ENCODE results near the gene CNTNAP2. TPM values are rescaled to one million over a fixed set of nuclear protein-coding genes. Genes with fewer than 3 reads are reported as not detected.

The CNTNAP2 gene
- total RNA-seq, 1 donor from 2014 or later: 9.2 TPM

DNA sequence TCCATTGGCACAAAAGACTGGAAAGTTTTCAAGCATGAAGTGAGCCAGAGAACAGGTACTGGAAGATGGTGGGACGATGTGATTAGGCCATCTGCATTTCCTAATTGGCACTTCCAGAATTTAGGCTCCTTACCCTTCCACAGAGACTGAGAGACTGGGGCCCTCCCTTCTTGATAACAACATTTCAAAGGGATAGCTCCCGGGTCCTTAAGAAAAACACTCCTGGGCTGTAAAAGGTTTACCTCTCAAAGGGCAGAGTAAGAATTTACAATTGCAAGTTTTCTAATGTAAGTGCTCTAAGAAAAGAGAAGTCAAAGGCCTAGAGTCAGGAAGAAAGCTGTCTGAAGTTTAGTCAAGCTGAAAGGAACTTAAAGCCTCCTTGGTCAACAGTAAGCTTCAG lies 1914.4 kb downstream of the CNTNAP2 start:
- TF ChIP-seq, protein P1, sequence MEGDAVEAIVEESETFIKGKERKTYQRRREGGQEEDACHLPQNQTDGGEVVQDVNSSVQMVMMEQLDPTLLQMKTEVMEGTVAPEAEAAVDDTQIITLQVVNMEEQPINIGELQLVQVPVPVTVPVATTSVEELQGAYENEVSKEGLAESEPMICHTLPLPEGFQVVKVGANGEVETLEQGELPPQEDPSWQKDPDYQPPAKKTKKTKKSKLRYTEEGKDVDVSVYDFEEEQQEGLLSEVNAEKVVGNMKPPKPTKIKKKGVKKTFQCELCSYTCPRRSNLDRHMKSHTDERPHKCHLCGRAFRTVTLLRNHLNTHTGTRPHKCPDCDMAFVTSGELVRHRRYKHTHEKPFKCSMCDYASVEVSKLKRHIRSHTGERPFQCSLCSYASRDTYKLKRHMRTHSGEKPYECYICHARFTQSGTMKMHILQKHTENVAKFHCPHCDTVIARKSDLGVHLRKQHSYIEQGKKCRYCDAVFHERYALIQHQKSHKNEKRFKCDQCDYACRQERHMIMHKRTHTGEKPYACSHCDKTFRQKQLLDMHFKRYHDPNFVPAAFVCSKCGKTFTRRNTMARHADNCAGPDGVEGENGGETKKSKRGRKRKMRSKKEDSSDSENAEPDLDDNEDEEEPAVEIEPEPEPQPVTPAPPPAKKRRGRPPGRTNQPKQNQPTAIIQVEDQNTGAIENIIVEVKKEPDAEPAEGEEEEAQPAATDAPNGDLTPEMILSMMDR (conservative IDR thresholded peaks at IDR 0.05; ENCODE audit: low read depth, low read length): no peak
- no peak overlapping the region for H3K4me3 ChIP-seq (ENCODE audit: low read depth, low read length)
- DNase-seq (ENCODE audit: low read depth): no peak

DNA sequence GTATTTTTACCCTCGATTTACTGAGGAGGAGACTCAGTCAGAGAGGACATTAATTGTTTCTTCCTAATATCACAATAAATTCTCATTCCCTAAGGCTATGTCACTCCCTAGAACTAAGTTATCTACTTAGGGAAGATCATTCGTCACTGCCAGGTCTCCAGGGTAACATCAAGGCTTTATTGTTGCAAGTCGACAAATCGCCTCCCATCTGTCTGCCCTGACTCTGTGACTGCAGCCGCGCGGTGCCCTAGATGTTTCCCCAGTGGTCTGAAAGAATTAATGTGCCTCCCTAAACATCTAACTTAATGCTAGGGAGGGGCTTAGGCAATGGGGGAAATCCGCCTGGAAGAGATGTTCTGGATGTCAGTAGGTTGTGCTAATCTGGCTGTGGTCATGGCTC lies 1915.2 kb downstream of the CNTNAP2 start:
- no peak overlapping the region for H3K4me3 ChIP-seq (ENCODE audit: low read depth, low read length)
- no peak for DNase-seq (ENCODE audit: low read depth)
- TF ChIP-seq, protein P1 (conservative IDR thresholded peaks at IDR 0.05; ENCODE audit: low read depth, low read length): no peak

DNA sequence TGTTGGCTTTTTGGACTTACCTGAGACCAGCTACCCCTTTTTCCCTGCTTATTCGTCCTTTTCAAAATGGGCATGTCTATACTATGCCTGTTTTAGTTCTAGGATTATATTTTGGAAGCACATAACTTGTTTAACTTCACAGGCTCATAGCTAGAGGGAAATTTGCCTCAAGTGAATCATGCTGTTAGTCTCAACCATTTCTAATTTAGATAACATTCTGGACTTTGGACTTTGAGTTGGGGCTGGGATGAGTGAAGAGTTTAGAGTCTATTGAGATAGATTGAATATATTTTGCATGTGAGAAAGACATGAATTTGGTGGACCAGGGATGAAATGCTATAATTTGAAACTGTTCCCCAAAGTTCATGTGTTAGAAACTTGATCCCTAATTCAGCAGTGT lies 1919.3 kb downstream of the CNTNAP2 start:
- no peak overlapping the region for H3K4me3 ChIP-seq (ENCODE audit: low read depth, low read length)
- TF ChIP-seq, protein P1 (conservative IDR thresholded peaks at IDR 0.05; ENCODE audit: low read depth, low read length): no peak
- DNase-seq (ENCODE audit: low read depth): no peak

DNA sequence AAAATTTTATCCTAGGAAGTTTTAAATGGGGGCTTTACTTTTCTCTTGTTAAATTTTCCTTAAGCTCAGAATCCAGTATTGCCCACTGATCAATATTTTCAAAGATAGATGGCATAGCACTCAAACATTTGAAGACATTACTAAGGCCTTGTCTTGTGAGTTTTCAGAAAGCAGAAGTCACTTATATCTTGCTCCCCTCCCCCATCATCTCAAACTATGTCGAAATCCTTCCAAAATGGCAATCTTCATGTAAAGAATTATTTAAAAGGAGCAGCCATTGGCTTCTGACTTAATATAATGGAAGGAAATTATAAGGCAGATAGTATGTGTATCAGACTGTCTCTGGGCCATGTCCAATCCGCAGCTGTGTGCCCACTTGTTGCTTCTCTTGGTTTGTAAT lies 1920.4 kb downstream of the CNTNAP2 start:
- DNase-seq (ENCODE audit: low read depth): no peak
- TF ChIP-seq, protein P1 (conservative IDR thresholded peaks at IDR 0.05; ENCODE audit: low read depth, low read length): no peak
- no peak overlapping the region for H3K4me3 ChIP-seq (ENCODE audit: low read depth, low read length)

DNA sequence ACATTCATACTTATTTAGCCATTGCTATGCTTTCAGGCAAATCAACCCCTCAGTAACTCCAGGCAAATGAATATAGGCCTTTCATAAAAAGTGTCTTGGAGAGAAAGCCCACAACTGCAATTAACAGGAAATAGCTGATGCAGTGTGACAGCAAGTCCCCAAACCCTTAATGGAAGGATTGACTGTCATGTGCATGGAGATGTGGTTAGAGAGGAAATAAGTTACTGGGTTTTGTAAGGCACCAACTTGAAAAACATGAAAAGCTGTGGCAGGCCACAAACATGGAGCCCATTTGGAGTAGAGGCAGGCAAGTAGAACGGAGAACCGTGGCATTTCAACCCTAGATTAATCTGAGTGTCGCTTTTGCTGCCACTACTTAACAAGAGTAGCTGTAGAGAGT lies 1924.6 kb downstream of the CNTNAP2 start:
- no peak for DNase-seq (ENCODE audit: low read depth)
- H3K4me3 ChIP-seq (ENCODE audit: low read depth, low read length): no peak overlapping the region
- TF ChIP-seq, protein P1 (conservative IDR thresholded peaks at IDR 0.05; ENCODE audit: low read depth, low read length): no peak

DNA sequence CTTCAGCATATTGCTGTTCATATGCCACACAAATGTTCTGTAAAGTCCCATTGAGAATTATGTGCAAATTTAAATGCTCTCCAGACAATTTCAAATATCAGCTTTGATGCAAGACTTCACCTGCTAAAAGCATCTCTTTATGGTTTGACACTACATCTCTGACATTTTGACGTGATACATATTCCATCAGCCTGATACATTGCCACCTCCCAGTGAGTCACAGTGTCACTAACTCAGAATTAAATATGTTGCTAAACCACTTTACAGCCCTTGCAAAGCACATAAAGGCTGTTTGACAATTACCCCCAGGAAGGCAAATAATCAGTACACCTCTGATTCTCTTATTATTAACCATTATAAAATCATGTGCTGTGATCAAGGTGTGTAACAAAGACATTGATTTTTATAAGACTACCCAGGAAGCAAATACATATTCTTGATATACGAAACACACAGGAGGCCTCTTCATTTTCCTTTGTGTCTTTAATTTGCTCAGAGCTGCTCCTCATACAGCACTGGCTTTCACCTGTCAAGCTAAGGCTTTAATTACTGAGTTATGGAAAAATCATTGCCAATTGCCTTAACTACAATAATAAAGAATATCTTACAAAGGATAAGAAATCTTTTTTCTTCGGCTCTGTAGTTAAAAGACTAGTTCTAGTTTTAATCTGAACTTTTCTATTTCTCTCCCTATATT lies 1926.5 kb downstream of the CNTNAP2 start:
- DNase-seq (ENCODE audit: low read depth): no peak
- no peak overlapping the region for H3K4me3 ChIP-seq (ENCODE audit: low read depth, low read length)
- TF ChIP-seq, protein P1 (conservative IDR thresholded peaks at IDR 0.05; ENCODE audit: low read depth, low read length): no peak

DNA sequence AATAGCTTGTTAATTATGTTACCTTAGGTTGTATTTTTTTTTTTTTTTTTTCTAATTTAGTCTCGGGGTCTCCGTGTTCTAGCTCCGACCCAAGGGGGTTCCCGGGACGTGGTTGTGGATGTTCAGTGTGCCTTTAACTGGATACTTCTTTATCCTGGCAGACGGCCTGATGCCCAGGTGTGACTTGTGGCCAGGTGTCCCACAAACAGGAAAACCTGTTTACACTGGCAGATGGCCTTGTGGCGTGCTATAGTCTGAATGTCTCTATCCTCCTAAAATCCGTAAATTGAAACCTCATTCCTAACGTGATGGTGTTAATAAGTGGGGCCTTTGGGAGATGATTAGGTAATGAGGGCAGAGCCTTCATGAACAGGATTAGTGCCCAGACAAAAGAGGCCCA lies 1927.6 kb downstream of the CNTNAP2 start:
- DNase-seq (ENCODE audit: low read depth): no peak
- TF ChIP-seq, protein P1 (conservative IDR thresholded peaks at IDR 0.05; ENCODE audit: low read depth, low read length): no peak

More for the DNA sequence above, 1927.6 kb downstream of the CNTNAP2 start:
- no peak overlapping the region for H3K4me3 ChIP-seq (ENCODE audit: low read depth, low read length)
